ENCODE data around the gene BTG3. TPM values are rescaled to one million over a fixed set of nuclear protein-coding genes. Genes with fewer than 3 reads are reported as not detected.

The BTG3 gene
- total RNA-seq, 8 experiments from 2014 or later = 30.6 to 69.0 (median 40.7) TPM

GRCh38 chr21:17613242-17613676, 558 bp upstream of the BTG3 start:
- H3K4me3 ChIP-seq = peak overlapping the region; percentile 67 to 95 (median 77)
- in situ Hi-C loops (cut with MboI; ENCODE audit: low pct_unique_long_range_greater_than_20kb in 2 of 9, low sequenced_read_pairs in 9 of 9, unreplicated experiment in 9 of 9) = no loop called here
- 0 to 80% (median 43%) methylated on average over 1 to 5 of the region's 16 CpGs; no CpG with 5 or more reads in 2 of the 10 experiments for WGBS, 10 experiments
- H3K4me1 ChIP-seq (replicated peaks in 1 of 2) = peaks cover 0 to 5% of the 10 kb centered on the region in 2 donors
- H3K27ac ChIP-seq = peak overlapping the region in 1 of 2 donors; percentile 76
- peak in 4 of 8 experiments; percentile 4 to 8 (median 6) for ATAC-seq (replicated peaks in 6 of 8)

GRCh38 chr21:17612023-17612564, 607 bp downstream of the BTG3 start:
- WGBS, 10 experiments = 0% methylated on average over 2 to 14 of the region's 50 CpGs; no CpG with 5 or more reads in 7 of the 10 experiments
- in situ Hi-C loops (cut with MboI; ENCODE audit: low pct_unique_long_range_greater_than_20kb in 2 of 9, low sequenced_read_pairs in 9 of 9, unreplicated experiment in 9 of 9) = no loop called here
- Histone ChIP-seq H3K4me3 (peak overlapping the region; percentile 67 to 95 (median 77)), H3K4me1 (replicated peaks in 1 of 2) (peaks cover 0 to 5% of the 10 kb centered on the region in 2 donors), H3K27ac (peak overlapping the region; percentile 48 to 76)
- ATAC-seq (replicated peaks in 6 of 8) = peak in 5 of 8 experiments; percentile 3 to 34 (median 8)

- Histone ChIP-seq H3K4me1 (replicated peaks in 1 of 2) (peaks cover 0 to 5% of the 10 kb centered on the region in 2 donors), H3K4me3 (peak overlapping the region; percentile 67 to 95 (median 77)), H3K27ac (peak overlapping the region; percentile 48 to 76)
- ATAC-seq (replicated peaks in 6 of 8) = peak; percentile 51 to 72 (median 62)
- in situ Hi-C loops (cut with MboI; ENCODE audit: low pct_unique_long_range_greater_than_20kb in 2 of 9, low sequenced_read_pairs in 9 of 9, unreplicated experiment in 9 of 9) = no loop called here
- 0 to 4% (median 0%) methylated on average over 5 to 16 of the region's 26 CpGs for WGBS, 10 experiments
These were observed 1.2 kb downstream of the BTG3 start for GRCh38 chr21:17611414-17612022.

GRCh38 chr21:17610911-17611310, 1.8 kb downstream of the BTG3 start:
- Histone ChIP-seq H3K4me3 (peak overlapping the region; percentile 67 to 95 (median 77)), H3K27ac (no peak overlapping the region), H3K4me1 (replicated peaks in 1 of 2) (peaks cover 0 to 5% of the 10 kb centered on the region in 2 donors)
- 2 to 27% (median 19%) methylated on average over 4 to 8 of the region's 9 CpGs; no CpG with 5 or more reads in 3 of the 10 experiments for WGBS, 10 experiments
- in situ Hi-C loops (cut with MboI; ENCODE audit: low pct_unique_long_range_greater_than_20kb in 2 of 9, low sequenced_read_pairs in 9 of 9, unreplicated experiment in 9 of 9) = no loop called here
- peak in 1 of 8 experiments; percentile 1 for ATAC-seq (replicated peaks in 6 of 8)

GRCh38 chr21:17609681-17610080, 3.0 kb downstream of the BTG3 start:
- Histone ChIP-seq H3K27ac (no peak overlapping the region), H3K4me3 (no peak overlapping the region), H3K4me1 (replicated peaks in 1 of 2) (peaks cover 0 to 5% of the 10 kb centered on the region in 2 donors)
- ATAC-seq (replicated peaks in 6 of 8) = no peak
- in situ Hi-C loops (cut with MboI; ENCODE audit: low pct_unique_long_range_greater_than_20kb in 2 of 9, low sequenced_read_pairs in 9 of 9, unreplicated experiment in 9 of 9) = no loop called here
- WGBS, 10 experiments = 80 to 100% (median 91%) methylated on average over 1 to 2 of the region's 2 CpGs

GRCh38 chr21:17607684-17608083, 5.0 kb downstream of the BTG3 start:
- peaks cover 0 to 5% of the 10 kb centered on the region in 2 donors for H3K4me1 ChIP-seq (replicated peaks in 1 of 2)
- no peak for ATAC-seq (replicated peaks in 6 of 8)
- no peak overlapping the region for H3K4me3 ChIP-seq
- 60 to 100% (median 89%) methylated on average over 1 to 2 of the region's 2 CpGs; no CpG with 5 or more reads in 3 of the 10 experiments for WGBS, 10 experiments
- in situ Hi-C loops (cut with MboI; ENCODE audit: low pct_unique_long_range_greater_than_20kb in 2 of 9, low sequenced_read_pairs in 9 of 9, unreplicated experiment in 9 of 9) = no loop called here
- H3K27ac ChIP-seq = no peak overlapping the region

GRCh38 chr21:17602874-17603273, 9.8 kb downstream of the BTG3 start:
- WGBS, 10 experiments = 63 to 100% (median 98%) methylated on average over 1 to 3 of the region's 3 CpGs
- Histone ChIP-seq H3K4me1 (replicated peaks in 1 of 2) (no peaks in the 10 kb centered on the region), H3K4me3 (no peak overlapping the region), H3K27ac (no peak overlapping the region)
- in situ Hi-C loops (cut with MboI; ENCODE audit: low pct_unique_long_range_greater_than_20kb in 2 of 9, low sequenced_read_pairs in 9 of 9, unreplicated experiment in 9 of 9) = no loop called here
- no peak for ATAC-seq (replicated peaks in 6 of 8)

- 92 to 100% (median 97%) methylated on average over 1 to 3 of the region's 3 CpGs; no CpG with 5 or more reads in 1 of the 10 experiments for WGBS, 10 experiments
- in situ Hi-C loops (cut with MboI; ENCODE audit: low pct_unique_long_range_greater_than_20kb in 2 of 9, low sequenced_read_pairs in 9 of 9, unreplicated experiment in 9 of 9) = loop anchor here in 1 of 9 experiments (25.0 kb wide), 1 partner anchor 211 kb away; no protein-coding TSS in a partner anchor
- no peaks in the 10 kb centered on the region for H3K4me1 ChIP-seq (replicated peaks in 1 of 2)
- H3K27ac ChIP-seq = no peak overlapping the region
- no peak overlapping the region for H3K4me3 ChIP-seq
- ATAC-seq (replicated peaks in 6 of 8) = no peak
These were observed 14.3 kb downstream of the BTG3 start for GRCh38 chr21:17598437-17598836.

- 46 to 100% (median 93%) methylated on average over 1 of the region's 1 CpG; no CpG with 5 or more reads in 1 of the 10 experiments for WGBS, 10 experiments
- in situ Hi-C loops (cut with MboI; ENCODE audit: low pct_unique_long_range_greater_than_20kb in 2 of 9, low sequenced_read_pairs in 9 of 9, unreplicated experiment in 9 of 9) = loop anchor here in 1 of 9 experiments (25.0 kb wide), 1 partner anchor 210 kb away; no protein-coding TSS in a partner anchor
- no peak overlapping the region for H3K27ac ChIP-seq
- ATAC-seq (replicated peaks in 6 of 8) = no peak
- no peaks in the 10 kb centered on the region for H3K4me1 ChIP-seq (replicated peaks in 1 of 2)
- H3K4me3 ChIP-seq = no peak overlapping the region
These were observed 15.0 kb downstream of the BTG3 start for GRCh38 chr21:17597680-17598079.

GRCh38 chr21:17590430-17590829, 22.3 kb downstream of the BTG3 start:
- H3K27ac ChIP-seq = no peak overlapping the region
- ATAC-seq (replicated peaks in 6 of 8) = peak in 3 of 8 experiments; percentile 62 to 77 (median 70)
- H3K4me3 ChIP-seq = no peak overlapping the region
- WGBS, 10 experiments = 20 to 90% (median 66%) methylated on average over 1 to 4 of the region's 4 CpGs; no CpG with 5 or more reads in 1 of the 10 experiments
- in situ Hi-C loops (cut with MboI; ENCODE audit: low pct_unique_long_range_greater_than_20kb in 2 of 9, low sequenced_read_pairs in 9 of 9, unreplicated experiment in 9 of 9) = loop anchor here in 1 of 9 experiments (25.0 kb wide), 1 partner anchor 203 kb away; no protein-coding TSS in a partner anchor
- no peaks in the 10 kb centered on the region for H3K4me1 ChIP-seq (replicated peaks in 1 of 2)

- in situ Hi-C loops (cut with MboI; ENCODE audit: low pct_unique_long_range_greater_than_20kb in 2 of 9, low sequenced_read_pairs in 9 of 9, unreplicated experiment in 9 of 9) = loop anchor here in 1 of 9 experiments (25.0 kb wide), 1 partner anchor 199 kb away; no protein-coding TSS in a partner anchor
- 0 to 86% (median 29%) methylated on average over 1 to 3 of the region's 3 CpGs for WGBS, 10 experiments
- no peak overlapping the region for H3K27ac ChIP-seq
- H3K4me1 ChIP-seq (replicated peaks in 1 of 2) = no peaks in the 10 kb centered on the region
- no peak overlapping the region for H3K4me3 ChIP-seq
- peak in 4 of 8 experiments; percentile 32 to 74 (median 60) for ATAC-seq (replicated peaks in 6 of 8)
These were observed 26.7 kb downstream of the BTG3 start for GRCh38 chr21:17585875-17586450.

- in situ Hi-C loops (cut with MboI; ENCODE audit: low pct_unique_long_range_greater_than_20kb in 2 of 9, low sequenced_read_pairs in 9 of 9, unreplicated experiment in 9 of 9) = loop anchor here in 1 of 9 experiments (25.0 kb wide), 1 partner anchor 197 kb away; no protein-coding TSS in a partner anchor
- 20 to 100% (median 79%) methylated on average over 1 to 3 of the region's 3 CpGs; no CpG with 5 or more reads in 2 of the 10 experiments for WGBS, 10 experiments
These were observed 28.8 kb downstream of the BTG3 start for GRCh38 chr21:17583898-17584297.

GRCh38 chr21:17580319-17580718, 32.4 kb downstream of the BTG3 start:
- Histone ChIP-seq H3K4me3 (no peak overlapping the region), H3K4me1 (replicated peaks in 1 of 2) (no peaks in the 10 kb centered on the region), H3K27ac (no peak overlapping the region)
- no peak for ATAC-seq (replicated peaks in 6 of 8)
- 54 to 100% (median 92%) methylated on average over 1 to 7 of the region's 8 CpGs; no CpG with 5 or more reads in 1 of the 10 experiments for WGBS, 10 experiments
- in situ Hi-C loops (cut with MboI; ENCODE audit: low pct_unique_long_range_greater_than_20kb in 2 of 9, low sequenced_read_pairs in 9 of 9, unreplicated experiment in 9 of 9) = loop anchor here in 1 of 9 experiments (25.0 kb wide), 1 partner anchor 193 kb away; no protein-coding TSS in a partner anchor

More at GRCh38 chr21:17583898-17584297, 28.8 kb downstream of the BTG3 start:
- H3K27ac ChIP-seq = no peak overlapping the region
- ATAC-seq (replicated peaks in 6 of 8) = no peak
- no peaks in the 10 kb centered on the region for H3K4me1 ChIP-seq (replicated peaks in 1 of 2)
- H3K4me3 ChIP-seq = no peak overlapping the region

All from motor neuron (in vitro differentiated cells).